Activated CD8-positive, alpha-beta T cell treated with anti-CD3 and anti-CD28 coated beads for 36 hours (primary cell): ENCODE measurements around the gene ANKRD6. TPM values are rescaled to one million over a fixed set of nuclear protein-coding genes. Genes with fewer than 3 reads are reported as not detected.
A peak's percentile ranks its signal among the peaks of the same experiment; 100 is the strongest.

ENCODE experiments used
- ATAC-seq: fragments of 200-7000 bp; cut with Tn5 transposase; one replicate; pipeline ENCODE4 v1.10.0; 2021; ENCODE audit warnings: mild to moderate bottlenecking, moderate library complexity
- CTCF ChIA-PET: fragments of 350-600 bp; sonication (Branson Sonifier 250); formaldehyde crosslinking; loops from one replicate; lab custom pipeline; 2021; ENCODE audit warnings: antibody characterized with exemption; lab: Charles Lee
- POLR2A ChIA-PET: fragments of 350-600 bp; sonication (Branson Sonifier 250); formaldehyde crosslinking; loops from one replicate; lab custom pipeline; 2021; ENCODE audit warnings: antibody characterized with exemption; lab: Charles Lee
- DNase-seq: peaks from one replicate; pipeline ENCODE4 v3.0.0-alpha.2; 2020
- H3K27ac Mint-ChIP-seq: one replicate; pipeline ENCODE4 v1.8.0; 2021; ENCODE audit warnings: mild to moderate bottlenecking, mixed read lengths
- H3K27me3 Mint-ChIP-seq: one replicate; pipeline ENCODE4 v1.8.0; 2021; ENCODE audit warnings: mixed read lengths
- H3K36me3 Mint-ChIP-seq: one replicate; pipeline ENCODE4 v1.8.0; 2021; ENCODE audit warnings: low read depth, mixed read lengths
- H3K4me1 Mint-ChIP-seq: one replicate; pipeline ENCODE4 v1.8.0; 2021; ENCODE audit warnings: low read depth, mixed read lengths
- H3K4me3 Mint-ChIP-seq: one replicate; pipeline ENCODE4 v1.8.0; 2021; ENCODE audit warnings: mild to moderate bottlenecking, moderate library complexity, mixed read lengths
- H3K9me3 Mint-ChIP-seq: one replicate; pipeline ENCODE4 v1.8.0; 2021; ENCODE audit warnings: mixed read lengths
- intact Hi-C: fragments of 100-400 bp; cut with micrococcal nuclease; formaldehyde crosslinking; loops from one replicate; pipeline ENCODE4 v1.10.0; 2022
- total RNA-seq, 2 experiments: library from RNA; stranded (reverse); gene quantifications; one replicate each; pipeline ENCODE4 v1.2.3, GENCODE V29; 2021
- TF ChIP-seq, protein P1 (sequence below): fragments of 200-600 bp; IDR thresholded peaks from one replicate; pipeline ENCODE4 v1.8.0; 2022; ENCODE audit warnings: antibody characterized with exemption, mild to moderate bottlenecking

ANKRD6 gene
- total RNA-seq, 2 experiments from 2014 or later: 3.5 to 4.9 TPM

- H3K4me3 Mint-ChIP-seq: peak overlapping the region; percentile 64
- TF ChIP-seq, protein P1, sequence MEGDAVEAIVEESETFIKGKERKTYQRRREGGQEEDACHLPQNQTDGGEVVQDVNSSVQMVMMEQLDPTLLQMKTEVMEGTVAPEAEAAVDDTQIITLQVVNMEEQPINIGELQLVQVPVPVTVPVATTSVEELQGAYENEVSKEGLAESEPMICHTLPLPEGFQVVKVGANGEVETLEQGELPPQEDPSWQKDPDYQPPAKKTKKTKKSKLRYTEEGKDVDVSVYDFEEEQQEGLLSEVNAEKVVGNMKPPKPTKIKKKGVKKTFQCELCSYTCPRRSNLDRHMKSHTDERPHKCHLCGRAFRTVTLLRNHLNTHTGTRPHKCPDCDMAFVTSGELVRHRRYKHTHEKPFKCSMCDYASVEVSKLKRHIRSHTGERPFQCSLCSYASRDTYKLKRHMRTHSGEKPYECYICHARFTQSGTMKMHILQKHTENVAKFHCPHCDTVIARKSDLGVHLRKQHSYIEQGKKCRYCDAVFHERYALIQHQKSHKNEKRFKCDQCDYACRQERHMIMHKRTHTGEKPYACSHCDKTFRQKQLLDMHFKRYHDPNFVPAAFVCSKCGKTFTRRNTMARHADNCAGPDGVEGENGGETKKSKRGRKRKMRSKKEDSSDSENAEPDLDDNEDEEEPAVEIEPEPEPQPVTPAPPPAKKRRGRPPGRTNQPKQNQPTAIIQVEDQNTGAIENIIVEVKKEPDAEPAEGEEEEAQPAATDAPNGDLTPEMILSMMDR: no peak
- H3K36me3 Mint-ChIP-seq: no peaks in the 10 kb centered on the region
- ChIA-PET CTCF (interaction anchor here (1.0 to 5.1 kb wide), 6 partner anchors 62 to 205 kb away, joined by 3 to 30 read pairs (median 4); partner anchors contain the start of gene LYRM2), POLR2A (no interaction called here)
- peaks cover 18% of the 10 kb centered on the region for H3K4me1 Mint-ChIP-seq
- H3K9me3 Mint-ChIP-seq: no peaks in the 10 kb centered on the region
- no peaks in the 10 kb centered on the region for H3K27me3 Mint-ChIP-seq
- peak overlapping the region; percentile 55 for H3K27ac Mint-ChIP-seq
- intact Hi-C loops: loop anchor here (5.0 kb wide), 1 partner anchor 62 kb away; no protein-coding TSS in a partner anchor
- no peak for ATAC-seq
- no peak for DNase-seq
Observed at GRCh38 chr6:89434150-89434499, 1.2 kb downstream of the ANKRD6 start.

DNA sequence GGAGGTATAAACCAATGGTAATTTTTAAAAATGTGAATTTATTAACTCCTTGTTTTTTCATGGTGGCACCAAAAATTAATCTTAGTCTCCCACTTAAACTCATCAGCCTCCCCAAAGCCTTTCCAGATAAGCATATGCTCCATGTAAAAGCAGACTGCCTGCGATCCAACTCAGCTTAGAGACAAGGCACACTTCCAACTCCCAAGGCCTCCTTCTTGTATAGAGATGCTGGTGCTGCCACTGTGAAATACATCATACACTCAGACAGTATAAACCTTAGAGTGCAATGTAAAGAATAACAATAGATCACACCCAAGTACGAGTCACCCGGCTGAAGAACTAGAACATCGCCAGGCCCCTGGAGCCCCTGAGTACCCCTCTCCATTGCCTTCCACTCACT is 2.0 kb downstream of the ANKRD6 start:
- H3K27me3 Mint-ChIP-seq: no peaks in the 10 kb centered on the region
- H3K4me1 Mint-ChIP-seq: peaks cover 18% of the 10 kb centered on the region
- ChIA-PET POLR2A (no interaction called here), CTCF (interaction anchor here (1.2 to 5.1 kb wide), 4 partner anchors 39 to 175 kb away, joined by 3 to 30 read pairs (median 4); no protein-coding TSS in a partner anchor)
- H3K9me3 Mint-ChIP-seq: no peaks in the 10 kb centered on the region
- H3K4me3 Mint-ChIP-seq: no peak overlapping the region
- TF ChIP-seq, protein P1: no peak
- intact Hi-C loops: loop anchor here (5.0 kb wide), 1 partner anchor 63 kb away; no protein-coding TSS in a partner anchor
- ATAC-seq (no peak), DNase-seq (no peak)
- H3K36me3 Mint-ChIP-seq: no peaks in the 10 kb centered on the region
- H3K27ac Mint-ChIP-seq: no peak overlapping the region

GRCh38 chr6:89436226-89436625 is 3.3 kb downstream of the ANKRD6 start:
- intact Hi-C loops: no loop called here
- Mint-ChIP-seq H3K9me3 (no peaks in the 10 kb centered on the region), H3K27me3 (no peaks in the 10 kb centered on the region), H3K4me1 (peaks cover 18% of the 10 kb centered on the region), H3K36me3 (no peaks in the 10 kb centered on the region), H3K27ac (no peak overlapping the region), H3K4me3 (no peak overlapping the region)
- TF ChIP-seq, protein P1: no peak
- ATAC-seq: no peak
- ChIA-PET CTCF (interaction anchor here (1.1 to 5.1 kb wide), 5 partner anchors 38 to 202 kb away, joined by 3 to 30 read pairs (median 4); partner anchors contain the start of gene LYRM2), POLR2A (no interaction called here)
- DNase-seq: no peak

DNA sequence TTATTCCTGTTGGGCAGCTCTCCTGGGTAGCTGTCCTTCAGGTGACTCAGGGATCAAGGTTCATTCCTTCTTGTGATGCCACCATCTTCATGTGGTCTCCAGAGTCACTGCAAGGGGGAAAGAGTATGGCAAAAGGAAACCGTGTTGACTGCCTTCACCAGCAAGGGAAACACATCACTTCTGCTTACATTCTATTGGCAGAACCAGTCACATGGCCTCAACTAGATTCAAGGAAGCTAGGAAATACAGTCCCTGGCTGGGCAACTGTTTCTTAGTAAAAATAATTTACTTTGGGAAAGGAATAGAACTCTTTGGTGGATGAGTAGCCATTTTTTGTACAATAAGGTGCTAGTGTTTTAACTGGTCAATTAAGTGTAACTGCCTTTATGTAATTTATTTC is 5.3 kb downstream of the ANKRD6 start:
- no peak for ATAC-seq
- H3K4me1 Mint-ChIP-seq: peaks cover 10% of the 10 kb centered on the region
- H3K27me3 Mint-ChIP-seq: no peaks in the 10 kb centered on the region
- H3K4me3 Mint-ChIP-seq: no peak overlapping the region
- no peak for DNase-seq
- POLR2A ChIA-PET: no interaction called here
- H3K36me3 Mint-ChIP-seq: no peaks in the 10 kb centered on the region
- CTCF ChIA-PET: interaction anchor here (1.1 to 5.1 kb wide), 3 partner anchors 60 to 172 kb away, joined by 3 to 30 read pairs (median 3); no protein-coding TSS in a partner anchor
- TF ChIP-seq, protein P1: no peak
- no peak overlapping the region for H3K27ac Mint-ChIP-seq
- H3K9me3 Mint-ChIP-seq: no peaks in the 10 kb centered on the region
- intact Hi-C loops: no loop called here

DNA sequence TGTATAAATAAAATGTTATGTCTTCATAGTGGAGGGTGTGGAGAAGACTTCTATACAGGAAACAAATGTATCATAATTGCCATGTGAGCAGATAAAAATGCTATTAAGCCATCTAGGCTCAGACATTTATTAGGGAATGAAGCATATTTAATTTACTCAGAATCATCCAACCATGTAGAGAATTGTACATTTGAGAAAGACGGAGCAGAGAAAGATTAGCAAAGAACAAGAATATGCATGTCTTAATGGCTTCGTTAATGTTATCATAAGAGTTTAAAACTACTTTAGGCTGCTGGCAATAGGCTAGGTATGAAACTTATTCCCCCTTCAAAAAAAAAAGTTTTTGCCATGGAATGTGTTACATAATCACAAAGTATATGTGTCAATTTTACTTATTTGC is 6.1 kb downstream of the ANKRD6 start:
- ChIA-PET CTCF (no interaction called here), POLR2A (no interaction called here)
- ATAC-seq (no peak), DNase-seq (no peak)
- TF ChIP-seq, protein P1: no peak
- H3K27me3 Mint-ChIP-seq: no peaks in the 10 kb centered on the region
- H3K27ac Mint-ChIP-seq: no peak overlapping the region
- H3K9me3 Mint-ChIP-seq: no peaks in the 10 kb centered on the region
- H3K4me1 Mint-ChIP-seq: peaks cover 6% of the 10 kb centered on the region
- intact Hi-C loops: no loop called here
- H3K36me3 Mint-ChIP-seq: no peaks in the 10 kb centered on the region
- no peak overlapping the region for H3K4me3 Mint-ChIP-seq
